Karpas-422 (cell line): Measurements from ENCODE around the gene LRRC4C. TPM values are rescaled to one million over a fixed set of nuclear protein-coding genes. Genes with fewer than 3 reads are reported as not detected.

Experiments
- DNase-seq: peaks from one replicate; pipeline ENCODE4 v3.0.0-alpha.2; 2015
- H2AFZ ChIP-seq: fragments of 200-600 bp; sonication (generic); 2 replicates; pipeline ENCODE4 v1.6.1; 2014; ENCODE audit warnings: antibody characterized with exemption, low read length, mixed read lengths
- H3K27ac ChIP-seq: fragments of 200-600 bp; sonication (generic); 2 replicates; pipeline ENCODE4 v1.5.1; 2014; ENCODE audit warnings: mild to moderate bottlenecking, low read length, moderate library complexity
- H3K27me3 ChIP-seq: fragments of 200-600 bp; sonication (generic); 2 replicates; pipeline ENCODE4 v1.6.1; 2014; ENCODE audit warnings: low read length, mixed read lengths
- H3K36me3 ChIP-seq: fragments of 200-600 bp; sonication (generic); 2 replicates; pipeline ENCODE4 v1.6.1; 2014; ENCODE audit warnings: low read length, mixed read lengths; ENCODE audit not compliant: insufficient read depth
- H3K4me1 ChIP-seq: fragments of 200-600 bp; sonication (generic); 2 replicates; pipeline ENCODE4 v1.6.1; 2014; ENCODE audit warnings: mild to moderate bottlenecking, low read length, mixed read lengths
- H3K4me2 ChIP-seq: fragments of 200-600 bp; sonication (generic); 2 replicates; pipeline ENCODE4 v1.6.1; 2014; ENCODE audit warnings: low read length, low read depth, mild to moderate bottlenecking; ENCODE audit not compliant: poor library complexity, severe bottlenecking
- H3K4me3 ChIP-seq: fragments of 200-600 bp; sonication (generic); 2 replicates; pipeline ENCODE4 v1.5.1; 2014; ENCODE audit warnings: mild to moderate bottlenecking, antibody characterized with exemption, low read length, mixed read lengths
- H3K79me2 ChIP-seq: fragments of 200-600 bp; sonication (generic); 2 replicates; pipeline ENCODE4 v1.6.1; 2014; ENCODE audit warnings: mild to moderate bottlenecking, low read length, mixed read lengths
- H3K9ac ChIP-seq: fragments of 200-600 bp; sonication (generic); 2 replicates; pipeline ENCODE4 v1.6.0; 2014; ENCODE audit warnings: low read length
- H3K9me2 ChIP-seq: fragments of 200-600 bp; sonication (generic), shearing (Covaris generic); replicated peaks from 2 replicates; pipeline ENCODE4 v1.6.0; 2014; ENCODE audit warnings: mild to moderate bottlenecking, low read length, moderate library complexity; ENCODE audit not compliant: insufficient read depth
- H3K9me3 ChIP-seq: fragments of 300-700, 200-600 bp; sonication (generic); 2 replicates; pipeline ENCODE4 v1.6.1; 2014; ENCODE audit warnings: low read length, mixed read lengths
- H4K20me1 ChIP-seq: fragments of 200-600 bp; sonication (generic); 2 replicates; pipeline ENCODE4 v1.6.1; 2014; ENCODE audit warnings: mild to moderate bottlenecking, antibody characterized with exemption, low read length, low read depth; ENCODE audit not compliant: insufficient read depth
- total RNA-seq: library from RNA; depleted of rRNA; stranded (reverse); fragments of >200 nt; shearing (Covaris generic); gene quantifications from 2 replicates; pipeline ENCODE4 v1.2.3, GENCODE V29; 2014; ENCODE audit warnings: low replicate concordance; rRNA removed

LRRC4C gene
- not detected in 2 replicates for total RNA-seq

GRCh38 chr11:41459465-41460401 is at the start of gene LRRC4C:
Gene LRRC4C, minus strand, starts transcription at chr11:41459652.
- H3K4me1 ChIP-seq: no peaks in the 10 kb centered on the region

GRCh38 chr11:41508121-41508520 is 48.7 kb upstream of the LRRC4C start:
- H3K4me1 ChIP-seq: no peaks in the 10 kb centered on the region
- no peaks in the 10 kb centered on the region for H4K20me1 ChIP-seq
- no peaks in the 10 kb centered on the region for H3K79me2 ChIP-seq
- no peak overlapping the region for H3K9ac ChIP-seq
- no peak overlapping the region for H3K4me2 ChIP-seq
- no peak overlapping the region for H2AFZ ChIP-seq
- H3K4me3 ChIP-seq: no peak overlapping the region
- H3K9me3 ChIP-seq: peaks cover 24% of the 10 kb centered on the region
- no peak for DNase-seq
- H3K9me2 ChIP-seq: no peaks in the 10 kb centered on the region; the same call in 1 of the 2 replicates
- no peaks in the 10 kb centered on the region for H3K27me3 ChIP-seq
- no peak overlapping the region for H3K27ac ChIP-seq
- H3K36me3 ChIP-seq: no peaks in the 10 kb centered on the region

More at GRCh38 chr11:41459465-41460401, at the start of gene LRRC4C:
- Histone ChIP-seq H3K9me3 (no peaks in the 10 kb centered on the region; the same call in 1 of the 2 replicates), H2AFZ (no peak within 1 kb of the TSS), H3K4me3 (no peak within 1 kb of the TSS), H3K9me2 (no peaks in the 10 kb centered on the region), H3K79me2 (no peaks in the 10 kb centered on the region), H3K36me3 (no peaks in the 10 kb centered on the region), H4K20me1 (no peaks in the 10 kb centered on the region), H3K4me2 (no peak within 1 kb of the TSS), H3K27ac (no peak within 1 kb of the TSS), H3K27me3 (no peaks in the 10 kb centered on the region), H3K9ac (no peak within 1 kb of the TSS)
- no peak for DNase-seq

GRCh38 chr11:41499429-41499828 is 40.0 kb upstream of the LRRC4C start:
- Histone ChIP-seq H3K9me3 (no peaks in the 10 kb centered on the region), H3K27me3 (no peaks in the 10 kb centered on the region), H3K9me2 (no peaks in the 10 kb centered on the region), H3K27ac (no peak overlapping the region), H3K4me1 (no peaks in the 10 kb centered on the region), H3K36me3 (no peaks in the 10 kb centered on the region), H3K9ac (no peak overlapping the region), H2AFZ (no peak overlapping the region), H3K4me3 (no peak overlapping the region), H3K79me2 (no peaks in the 10 kb centered on the region), H4K20me1 (no peaks in the 10 kb centered on the region), H3K4me2 (no peak overlapping the region)
- no peak for DNase-seq

- DNase-seq: peak; percentile 47
- H3K36me3 ChIP-seq: no peaks in the 10 kb centered on the region
- no peak overlapping the region for H2AFZ ChIP-seq
- H3K4me3 ChIP-seq: no peak overlapping the region
- no peak overlapping the region for H3K27ac ChIP-seq
- no peaks in the 10 kb centered on the region for H3K79me2 ChIP-seq
- H3K9ac ChIP-seq: no peak overlapping the region
- no peaks in the 10 kb centered on the region for H4K20me1 ChIP-seq
- H3K4me2 ChIP-seq: no peak overlapping the region
- no peaks in the 10 kb centered on the region for H3K4me1 ChIP-seq
- H3K9me3 ChIP-seq: no peaks in the 10 kb centered on the region
- H3K9me2 ChIP-seq: no peaks in the 10 kb centered on the region
- H3K27me3 ChIP-seq: no peaks in the 10 kb centered on the region
Observed at GRCh38 chr11:41498726-41499125, 39.3 kb upstream of the LRRC4C start.

GRCh38 chr11:41497974-41498373 is 38.5 kb upstream of the LRRC4C start:
- no peaks in the 10 kb centered on the region for H3K4me1 ChIP-seq
- H3K36me3 ChIP-seq: no peaks in the 10 kb centered on the region
- H3K9me2 ChIP-seq: no peaks in the 10 kb centered on the region
- no peak overlapping the region for H3K9ac ChIP-seq
- H3K79me2 ChIP-seq: no peaks in the 10 kb centered on the region
- no peak for DNase-seq
- H3K4me2 ChIP-seq: no peak overlapping the region
- H3K9me3 ChIP-seq: no peaks in the 10 kb centered on the region
- H3K27me3 ChIP-seq: no peaks in the 10 kb centered on the region
- no peak overlapping the region for H3K27ac ChIP-seq
- no peaks in the 10 kb centered on the region for H4K20me1 ChIP-seq
- H3K4me3 ChIP-seq: no peak overlapping the region
- no peak overlapping the region for H2AFZ ChIP-seq

- Histone ChIP-seq H3K36me3 (no peaks in the 10 kb centered on the region), H4K20me1 (no peaks in the 10 kb centered on the region), H3K4me1 (no peaks in the 10 kb centered on the region), H2AFZ (no peak overlapping the region), H3K4me3 (no peak overlapping the region), H3K9ac (no peak overlapping the region), H3K9me3 (peaks cover 1% of the 10 kb centered on the region; the same call in 1 of the 2 replicates), H3K27me3 (no peaks in the 10 kb centered on the region), H3K79me2 (no peaks in the 10 kb centered on the region), H3K9me2 (no peaks in the 10 kb centered on the region), H3K4me2 (no peak overlapping the region), H3K27ac (no peak overlapping the region)
- DNase-seq: no peak
Observed at GRCh38 chr11:41494716-41495115, 35.3 kb upstream of the LRRC4C start.

GRCh38 chr11:41486424-41486823 is 27.0 kb upstream of the LRRC4C start:
- no peak overlapping the region for H2AFZ ChIP-seq
- no peaks in the 10 kb centered on the region for H3K36me3 ChIP-seq
- H3K27me3 ChIP-seq: no peaks in the 10 kb centered on the region
- H3K27ac ChIP-seq: no peak overlapping the region
- no peak for DNase-seq
- H3K9me3 ChIP-seq: peaks cover 14% of the 10 kb centered on the region; the same call in 1 of the 2 replicates
- no peaks in the 10 kb centered on the region for H4K20me1 ChIP-seq
- H3K4me1 ChIP-seq: no peaks in the 10 kb centered on the region
- H3K4me2 ChIP-seq: no peak overlapping the region
- H3K9ac ChIP-seq: no peak overlapping the region
- no peaks in the 10 kb centered on the region for H3K79me2 ChIP-seq
- H3K4me3 ChIP-seq: no peak overlapping the region
- H3K9me2 ChIP-seq: no peaks in the 10 kb centered on the region

- Histone ChIP-seq H3K9me3 (peaks cover 13% of the 10 kb centered on the region; the same call in 1 of the 2 replicates), H3K9me2 (no peaks in the 10 kb centered on the region), H3K9ac (no peak overlapping the region), H3K4me3 (no peak overlapping the region), H3K27me3 (no peaks in the 10 kb centered on the region), H4K20me1 (no peaks in the 10 kb centered on the region), H3K4me2 (no peak overlapping the region), H3K4me1 (no peaks in the 10 kb centered on the region), H2AFZ (no peak overlapping the region), H3K27ac (no peak overlapping the region), H3K36me3 (no peaks in the 10 kb centered on the region), H3K79me2 (no peaks in the 10 kb centered on the region)
- DNase-seq: no peak
Observed at GRCh38 chr11:41483956-41484355, 24.5 kb upstream of the LRRC4C start.
